GM12878 (cell line): Measurements from ENCODE around the gene MRTFA. TPM values are rescaled to one million over a fixed set of nuclear protein-coding genes. Genes with fewer than 3 reads are reported as not detected.

Experiments
- ATAC-seq: fragments of 200-7000 bp; cut with Tn5 transposase; 3 replicates; pipeline ENCODE4 v1.9.1; 2020; ENCODE audit warnings: mild to moderate bottlenecking, moderate library complexity
- BruUV-seq: library from RNA; stranded (reverse); fragments of 400-500 nt; replicated peaks from 2 replicates; lab custom pipeline; 2021; lab: Mats Ljungman, UMichigan
- CTCF ChIA-PET: fragments of 300-600 bp; sonication (Branson Sonifier 250); formaldehyde crosslinking; extraction: SDS; loops from one replicate; lab custom pipeline; 2021; ENCODE audit warnings: inconsistent platforms; lab: Yijun Ruan, JAX
- POLR2A ChIA-PET: fragments of 350-600 bp; formaldehyde crosslinking; extraction: SDS; loops from one replicate; lab custom pipeline; 2021; ENCODE audit warnings: inconsistent platforms; lab: Charles Lee
- RAD21 ChIA-PET: fragments of 300-600 bp; sonication (Branson Sonifier 250); formaldehyde crosslinking; loops from one replicate; lab custom pipeline; 2023; ENCODE audit warnings: antibody characterized with exemption; ENCODE audit not compliant: unreplicated experiment; lab: Charles Lee
- SMC1A ChIA-PET: fragments of 300-600 bp; sonication (Branson Sonifier 250); formaldehyde crosslinking; loops from one replicate; lab custom pipeline; 2023; ENCODE audit not compliant: unreplicated experiment, uncharacterized antibody; lab: Charles Lee
- DNase-seq: peaks from one replicate; pipeline ENCODE4 v3.0.0-alpha.2; 2011; ENCODE audit warnings: low read depth, low spot score
- FAIRE-seq: peaks from 3 replicates; lab custom pipeline; 2011; peaks lifted over from hg19 to GRCh38; lab: Jason Lieb, UNC
- H2AFZ ChIP-seq: 2 replicates; pipeline ENCODE4 v1.6.0; 2011; ENCODE audit warnings: low read depth, low read length, control low read depth; ENCODE audit not compliant: control insufficient read depth
- H3K27ac ChIP-seq: 2 replicates; pipeline ENCODE4 v1.5.1; 2011; ENCODE audit warnings: control low read depth; ENCODE audit not compliant: control insufficient read depth, insufficient read depth
- H3K27me3 ChIP-seq, 2 experiments: replicated peaks in 1 of 2; 2 replicates each; pipeline versions ENCODE4 v1.6.0 to v1.6.1; 2011; ENCODE audit warnings: low read length in 1 of 2; ENCODE audit not compliant: control insufficient read depth in 2 of 2, insufficient read depth in 2 of 2
- H3K36me3 ChIP-seq, 2 experiments: 2 replicates each; pipeline ENCODE4 v1.5.1; 2011; ENCODE audit warnings: low read length in 1 of 2; ENCODE audit not compliant: control insufficient read depth in 2 of 2, insufficient read depth in 2 of 2
- H3K4me1 ChIP-seq: 2 replicates; pipeline ENCODE4 v1.6.1; 2011; ENCODE audit warnings: mild to moderate bottlenecking, low read length, moderate library complexity, mixed read lengths; ENCODE audit not compliant: control insufficient read depth, insufficient read depth
- H3K4me2 ChIP-seq: 2 replicates; pipeline ENCODE4 v1.6.0; 2011; ENCODE audit warnings: control low read depth; ENCODE audit not compliant: control insufficient read depth, insufficient read depth
- H3K4me3 ChIP-seq: fragments of 200-600 bp; sonication (generic); 2 replicates; pipeline ENCODE4 v1.5.1; 2016
- H3K79me2 ChIP-seq: 2 replicates; pipeline ENCODE4 v1.6.0; 2011; ENCODE audit warnings: low read length; ENCODE audit not compliant: control insufficient read depth, insufficient read depth
- H3K9ac ChIP-seq: 2 replicates; pipeline ENCODE4 v1.8.0; 2011; ENCODE audit warnings: low read length, control low read depth, mixed read lengths; ENCODE audit not compliant: control insufficient read depth, insufficient read depth
- H3K9me3 ChIP-seq: replicated peaks from 3 replicates; pipeline ENCODE4 v1.5.1; 2011; ENCODE audit warnings: mild to moderate bottlenecking, low read length; ENCODE audit not compliant: control insufficient read depth, insufficient read depth
- H4K20me1 ChIP-seq: 2 replicates; pipeline ENCODE4 v1.6.0; 2011; ENCODE audit not compliant: control insufficient read depth, insufficient read depth
- BACH1 ChIP-seq: fragments of 450-650 bp; IDR thresholded peaks from 2 replicates; pipeline ENCODE4 v1.6.1; 2017; ENCODE audit warnings: mild to moderate bottlenecking, borderline replicate concordance
- EP300 ChIP-seq, 2 experiments: fragments of 150-350 bp in 1 of 2; IDR thresholded peaks; 2 replicates each; pipeline ENCODE4 v1.6.1; 2011 to 2012; ENCODE audit warnings: low read depth in 2 of 2, low read length in 2 of 2, borderline replicate concordance in 1 of 2, improper control_type of control experiment in 1 of 2, inconsistent platforms in 1 of 2; ENCODE audit not compliant: control insufficient read depth in 1 of 2
- NFXL1 ChIP-seq: fragments of 450-650 bp; IDR thresholded peaks from 2 replicates; pipeline ENCODE4 v1.6.1; 2017; ENCODE audit warnings: antibody characterized with exemption, mild to moderate bottlenecking, borderline replicate concordance
- NR2F1 ChIP-seq: fragments of 450-650 bp; conservative IDR thresholded peaks from 2 replicates; pipeline ENCODE4 v1.6.1; 2017; ENCODE audit warnings: mild to moderate bottlenecking
- SMC3 ChIP-seq: IDR thresholded peaks from 2 replicates; pipeline ENCODE4 v1.6.1; 2011; ENCODE audit warnings: low read length, improper control_type of control experiment, borderline replicate concordance
- YBX1 ChIP-seq: fragments of 450-650 bp; IDR thresholded peaks from 2 replicates; pipeline ENCODE4 v1.6.1; 2016; ENCODE audit warnings: antibody characterized with exemption
- WGBS: methylation state at CpG from one replicate; pipeline ENCODE4 v1.1.6; 2016; ENCODE audit warnings: low lambda C conversion rate; ENCODE audit not compliant: insufficient replicate concordance, insufficient coverage; ENCODE audit errors: missing lambda C conversion rate; 5-methylcytosine and 5-hydroxymethylcytosine counted together
- in situ Hi-C: fragments of 300-500 bp; cut with MboI; formaldehyde crosslinking; loops from 9 replicates; pipeline ENCODE4 v1.14.3; 2018; ENCODE audit warnings: mixed read lengths
- intact Hi-C: fragments of 100-400 bp; cut with micrococcal nuclease; formaldehyde crosslinking; loops from one replicate; pipeline ENCODE4 v1.14.2; 2022; ENCODE audit not compliant: unreplicated experiment
- polyA plus RNA-seq, 11 experiments: library from polyadenylated mRNA; depleted of rRNA in 4 of 11; unstranded in 6 of 11; stranded (reverse) in 5 of 11; fragments of >200 nt; fragmentation: Nextera tagmentation in 4 of 11; fragmentation: Illumina TruSeq in 1 of 11; extraction: Ambion mirVana in 4 of 11; extraction: Trizol in 1 of 11; gene quantifications; 1 replicate in 1 of 11; 2 replicates in 10 of 11; pipeline versions ENCODE4 v1.2.1 to v1.2.3, GENCODE V29; 2011 to 2016; ENCODE audit warnings: inconsistent platforms in 2 of 11, missing spikeins in 2 of 11, low read depth in 1 of 11
- total RNA-seq, 4 experiments: library from RNA; depleted of rRNA in 3 of 4; stranded (reverse); fragments of >200 nt in 3 of 4; fragmentation: Illumina TruSeq in 1 of 4; extraction: Trizol in 1 of 4; gene quantifications; 2 replicates each; pipeline versions ENCODE4 v1.2.1 to v1.2.3, GENCODE V29; 2013 to 2021
- TF ChIP-seq, protein P1 (sequence below): fragments of 450-650 bp; IDR thresholded peaks from 2 replicates; pipeline ENCODE4 v1.6.1; 2017; ENCODE audit warnings: mild to moderate bottlenecking
- TF ChIP-seq, protein P2 (sequence below): IDR thresholded peaks from 2 replicates; pipeline ENCODE4 v1.6.1; 2011; ENCODE audit warnings: low read depth, low read length, improper control_type of control experiment, borderline replicate concordance
- TF ChIP-seq, protein P3 (sequence below): IDR thresholded peaks from 2 replicates; pipeline ENCODE4 v1.6.1; 2011; ENCODE audit warnings: low read depth, mild to moderate bottlenecking, low read length, moderate library complexity, borderline replicate concordance; ENCODE audit errors: extremely low read depth
- TF ChIP-seq, protein P4 (sequence below): IDR thresholded peaks from 2 replicates; pipeline ENCODE4 v1.6.1; 2012; ENCODE audit warnings: low read depth, low read length, improper control_type of control experiment
- TF ChIP-seq, protein P5 (sequence below): IDR thresholded peaks from 2 replicates; pipeline ENCODE4 v1.6.1; 2012; ENCODE audit warnings: improper control_type of control experiment, low read depth, low read length; ENCODE audit not compliant: insufficient replicate concordance

Gene MRTFA
- total and polyA plus RNA-seq, 10 of the 15 experiments (the other 5 are each of a cell fraction or from before 2014, with no cell fraction given), result 2.0 to 63.9 (median 17.9) TPM

DNA sequence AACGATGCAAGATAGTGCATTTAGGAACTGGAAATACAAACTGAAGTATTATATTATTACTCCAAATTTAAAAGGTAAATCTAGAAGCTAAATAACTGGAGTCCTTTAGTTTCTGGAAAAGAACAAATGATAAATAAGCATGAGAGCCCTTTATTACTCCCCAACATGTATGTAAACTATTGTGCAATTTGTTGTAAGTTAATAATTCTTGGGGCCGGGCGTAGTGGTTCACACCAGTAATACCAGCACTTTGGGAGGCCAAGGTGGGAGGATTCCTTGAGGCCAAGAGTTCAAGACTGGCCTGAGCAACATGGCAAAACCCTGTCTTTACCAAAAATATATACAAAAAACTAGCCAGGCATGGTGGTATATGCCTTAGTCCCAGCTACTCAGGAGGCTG lies 255.1 kb downstream of the MRTFA start:
- ChIA-PET POLR2A (no interaction called here), CTCF (no interaction called here), RAD21 (interaction anchor here (1.2 kb wide), 1 partner anchor 18 kb away, joined by 4 read pairs; no protein-coding TSS in a partner anchor), SMC1A (interaction anchor here (1.1 to 5.0 kb wide), 5 partner anchors 11 to 128 kb away, joined by 3 to 17 read pairs (median 3); no protein-coding TSS in a partner anchor)
- H3K9me3 ChIP-seq, result no peaks in the 10 kb centered on the region
- no peak overlapping the region for H2AFZ ChIP-seq
- peaks cover 0 to 6% of the 10 kb centered on the region in 2 experiments; a peak in 2 of 4 replicates for H3K36me3 ChIP-seq
- H3K4me1 ChIP-seq, result peaks cover 16% of the 10 kb centered on the region
- H3K27ac ChIP-seq, result no peak overlapping the region
- H4K20me1 ChIP-seq, result no peaks in the 10 kb centered on the region
- intact Hi-C loops (no loop called here), in situ Hi-C loops (no loop called here)
- no TSS peak for BruUV-seq
- peaks cover 34% of the 10 kb centered on the region for H3K79me2 ChIP-seq
- 97% methylated on average over 3 of the region's 3 CpGs for WGBS
- FAIRE-seq (no peak), DNase-seq (no peak), ATAC-seq (no peak)
- no peak overlapping the region for H3K4me2 ChIP-seq
- H3K4me3 ChIP-seq, result no peak overlapping the region
- H3K27me3 ChIP-seq, result no peaks in the 10 kb centered on the region
- TF ChIP-seq YBX1 (no peak), SMC3 (no peak), BACH1 (no peak), EP300 (IDR thresholded peaks at IDR 0.05; ENCODE audit: borderline replicate concordance in 1 of 2, control insufficient read depth in 1 of 2, low read depth in 2 of 2, low read length in 2 of 2) (no peak), NFXL1 (no peak), NR2F1 (no peak)
- TF ChIP-seq, protein P1, sequence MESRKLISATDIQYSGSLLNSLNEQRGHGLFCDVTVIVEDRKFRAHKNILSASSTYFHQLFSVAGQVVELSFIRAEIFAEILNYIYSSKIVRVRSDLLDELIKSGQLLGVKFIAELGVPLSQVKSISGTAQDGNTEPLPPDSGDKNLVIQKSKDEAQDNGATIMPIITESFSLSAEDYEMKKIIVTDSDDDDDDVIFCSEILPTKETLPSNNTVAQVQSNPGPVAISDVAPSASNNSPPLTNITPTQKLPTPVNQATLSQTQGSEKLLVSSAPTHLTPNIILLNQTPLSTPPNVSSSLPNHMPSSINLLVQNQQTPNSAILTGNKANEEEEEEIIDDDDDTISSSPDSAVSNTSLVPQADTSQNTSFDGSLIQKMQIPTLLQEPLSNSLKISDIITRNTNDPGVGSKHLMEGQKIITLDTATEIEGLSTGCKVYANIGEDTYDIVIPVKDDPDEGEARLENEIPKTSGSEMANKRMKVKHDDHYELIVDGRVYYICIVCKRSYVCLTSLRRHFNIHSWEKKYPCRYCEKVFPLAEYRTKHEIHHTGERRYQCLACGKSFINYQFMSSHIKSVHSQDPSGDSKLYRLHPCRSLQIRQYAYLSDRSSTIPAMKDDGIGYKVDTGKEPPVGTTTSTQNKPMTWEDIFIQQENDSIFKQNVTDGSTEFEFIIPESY, result no peak
- TF ChIP-seq, protein P2, sequence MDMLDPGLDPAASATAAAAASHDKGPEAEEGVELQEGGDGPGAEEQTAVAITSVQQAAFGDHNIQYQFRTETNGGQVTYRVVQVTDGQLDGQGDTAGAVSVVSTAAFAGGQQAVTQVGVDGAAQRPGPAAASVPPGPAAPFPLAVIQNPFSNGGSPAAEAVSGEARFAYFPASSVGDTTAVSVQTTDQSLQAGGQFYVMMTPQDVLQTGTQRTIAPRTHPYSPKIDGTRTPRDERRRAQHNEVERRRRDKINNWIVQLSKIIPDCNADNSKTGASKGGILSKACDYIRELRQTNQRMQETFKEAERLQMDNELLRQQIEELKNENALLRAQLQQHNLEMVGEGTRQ, result no peak
- TF ChIP-seq, protein P3, sequence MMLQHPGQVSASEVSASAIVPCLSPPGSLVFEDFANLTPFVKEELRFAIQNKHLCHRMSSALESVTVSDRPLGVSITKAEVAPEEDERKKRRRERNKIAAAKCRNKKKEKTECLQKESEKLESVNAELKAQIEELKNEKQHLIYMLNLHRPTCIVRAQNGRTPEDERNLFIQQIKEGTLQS, result no peak
- TF ChIP-seq, protein P4, sequence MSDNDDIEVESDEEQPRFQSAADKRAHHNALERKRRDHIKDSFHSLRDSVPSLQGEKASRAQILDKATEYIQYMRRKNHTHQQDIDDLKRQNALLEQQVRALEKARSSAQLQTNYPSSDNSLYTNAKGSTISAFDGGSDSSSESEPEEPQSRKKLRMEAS, result no peak
- TF ChIP-seq, protein P5, sequence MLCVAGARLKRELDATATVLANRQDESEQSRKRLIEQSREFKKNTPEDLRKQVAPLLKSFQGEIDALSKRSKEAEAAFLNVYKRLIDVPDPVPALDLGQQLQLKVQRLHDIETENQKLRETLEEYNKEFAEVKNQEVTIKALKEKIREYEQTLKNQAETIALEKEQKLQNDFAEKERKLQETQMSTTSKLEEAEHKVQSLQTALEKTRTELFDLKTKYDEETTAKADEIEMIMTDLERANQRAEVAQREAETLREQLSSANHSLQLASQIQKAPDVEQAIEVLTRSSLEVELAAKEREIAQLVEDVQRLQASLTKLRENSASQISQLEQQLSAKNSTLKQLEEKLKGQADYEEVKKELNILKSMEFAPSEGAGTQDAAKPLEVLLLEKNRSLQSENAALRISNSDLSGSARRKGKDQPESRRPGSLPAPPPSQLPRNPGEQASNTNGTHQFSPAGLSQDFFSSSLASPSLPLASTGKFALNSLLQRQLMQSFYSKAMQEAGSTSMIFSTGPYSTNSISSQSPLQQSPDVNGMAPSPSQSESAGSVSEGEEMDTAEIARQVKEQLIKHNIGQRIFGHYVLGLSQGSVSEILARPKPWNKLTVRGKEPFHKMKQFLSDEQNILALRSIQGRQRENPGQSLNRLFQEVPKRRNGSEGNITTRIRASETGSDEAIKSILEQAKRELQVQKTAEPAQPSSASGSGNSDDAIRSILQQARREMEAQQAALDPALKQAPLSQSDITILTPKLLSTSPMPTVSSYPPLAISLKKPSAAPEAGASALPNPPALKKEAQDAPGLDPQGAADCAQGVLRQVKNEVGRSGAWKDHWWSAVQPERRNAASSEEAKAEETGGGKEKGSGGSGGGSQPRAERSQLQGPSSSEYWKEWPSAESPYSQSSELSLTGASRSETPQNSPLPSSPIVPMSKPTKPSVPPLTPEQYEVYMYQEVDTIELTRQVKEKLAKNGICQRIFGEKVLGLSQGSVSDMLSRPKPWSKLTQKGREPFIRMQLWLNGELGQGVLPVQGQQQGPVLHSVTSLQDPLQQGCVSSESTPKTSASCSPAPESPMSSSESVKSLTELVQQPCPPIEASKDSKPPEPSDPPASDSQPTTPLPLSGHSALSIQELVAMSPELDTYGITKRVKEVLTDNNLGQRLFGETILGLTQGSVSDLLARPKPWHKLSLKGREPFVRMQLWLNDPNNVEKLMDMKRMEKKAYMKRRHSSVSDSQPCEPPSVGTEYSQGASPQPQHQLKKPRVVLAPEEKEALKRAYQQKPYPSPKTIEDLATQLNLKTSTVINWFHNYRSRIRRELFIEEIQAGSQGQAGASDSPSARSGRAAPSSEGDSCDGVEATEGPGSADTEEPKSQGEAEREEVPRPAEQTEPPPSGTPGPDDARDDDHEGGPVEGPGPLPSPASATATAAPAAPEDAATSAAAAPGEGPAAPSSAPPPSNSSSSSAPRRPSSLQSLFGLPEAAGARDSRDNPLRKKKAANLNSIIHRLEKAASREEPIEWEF, result no peak
- H3K9ac ChIP-seq, result no peak overlapping the region
